Measurements from ENCODE around the gene CSNK2A1.

The CSNK2A1 gene

DNA sequence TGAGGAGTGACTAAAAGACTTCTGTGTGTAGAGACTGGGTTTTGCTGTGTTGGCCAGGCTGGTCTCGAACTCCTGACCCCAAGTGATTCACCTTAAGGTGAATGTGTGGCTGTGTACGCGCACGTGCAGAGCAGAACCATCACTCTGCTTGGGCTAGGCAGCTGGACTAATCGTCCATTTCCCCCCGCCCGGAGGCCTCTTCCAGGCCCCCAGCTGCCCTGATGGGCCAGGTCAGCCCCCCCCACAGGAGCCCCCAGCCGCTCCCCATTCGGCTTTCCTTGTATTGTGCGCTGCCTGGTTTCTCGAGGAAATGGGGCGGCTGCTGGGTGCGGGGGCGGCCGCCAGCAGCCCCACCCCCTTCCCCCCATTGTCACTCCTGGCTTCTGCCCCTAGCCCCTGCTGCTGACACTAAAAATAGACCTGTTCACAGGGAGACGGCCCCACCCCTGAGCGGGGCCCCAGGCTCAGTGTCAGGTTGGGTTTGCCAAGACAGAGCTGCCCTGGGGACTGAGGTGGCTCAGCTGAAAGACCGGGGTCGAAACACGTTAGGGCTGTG, 24.6 kb upstream of the CSNK2A1 start:
- TF ChIP-seq TAF1 (IDR thresholded peaks at IDR 0.05; ENCODE audit: borderline replicate concordance, insufficient read depth, low read length), result no peak
- TF ChIP-seq POLR2AphosphoS5 (IDR thresholded peaks at IDR 0.05; ENCODE audit: low read depth, low read length), result no peak
- no peak for TF ChIP-seq REST (IDR thresholded peaks at IDR 0.05; ENCODE audit: insufficient read depth in 1 of 2, low read depth in 2 of 2, low read length in 2 of 2)
- TF ChIP-seq SIN3A (IDR thresholded peaks at IDR 0.05; ENCODE audit: borderline replicate concordance, insufficient read depth, low read length), result no peak
- no peak for TF ChIP-seq FOXP2 (optimal IDR thresholded peaks at IDR 0.05; ENCODE audit: borderline replicate concordance, extremely low read depth, extremely low read length, insufficient read depth)

DNA sequence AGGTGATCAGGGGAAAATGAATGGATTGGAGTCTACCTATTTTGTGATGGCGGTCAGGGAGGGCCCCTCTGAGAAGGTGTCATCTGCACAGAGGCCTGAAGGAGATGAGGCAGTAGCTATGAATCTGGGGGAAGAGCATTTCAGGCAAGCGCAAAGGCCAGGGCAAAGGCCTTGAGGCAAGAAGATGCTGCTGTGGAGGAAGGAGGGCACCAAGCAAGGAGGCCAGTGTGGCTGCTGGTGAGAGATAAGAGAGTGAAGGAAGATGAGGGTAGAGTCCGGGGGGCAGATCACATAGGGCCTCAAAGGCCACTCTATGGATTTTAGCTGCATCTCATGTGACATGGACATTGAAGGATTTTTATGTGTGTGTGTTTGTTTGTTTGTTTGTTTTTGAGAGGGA, 20.6 kb upstream of the CSNK2A1 start:
- TF ChIP-seq SIN3A (IDR thresholded peaks at IDR 0.05; ENCODE audit: borderline replicate concordance, insufficient read depth, low read length) (no peak), POLR2AphosphoS5 (IDR thresholded peaks at IDR 0.05; ENCODE audit: low read depth, low read length) (no peak), TAF1 (IDR thresholded peaks at IDR 0.05; ENCODE audit: borderline replicate concordance, insufficient read depth, low read length) (no peak), REST (IDR thresholded peaks at IDR 0.05; ENCODE audit: insufficient read depth in 1 of 2, low read depth in 2 of 2, low read length in 2 of 2) (no peak), FOXP2 (optimal IDR thresholded peaks at IDR 0.05; ENCODE audit: borderline replicate concordance, extremely low read depth, extremely low read length, insufficient read depth) (no peak)

GRCh38 chr20:563187-563586, 19.6 kb upstream of the CSNK2A1 start:
- TF ChIP-seq POLR2AphosphoS5 (IDR thresholded peaks at IDR 0.05; ENCODE audit: low read depth, low read length), result no peak
- no peak for TF ChIP-seq FOXP2 (optimal IDR thresholded peaks at IDR 0.05; ENCODE audit: borderline replicate concordance, extremely low read depth, extremely low read length, insufficient read depth)
- no peak for TF ChIP-seq REST (IDR thresholded peaks at IDR 0.05; ENCODE audit: insufficient read depth in 1 of 2, low read depth in 2 of 2, low read length in 2 of 2)
- no peak for TF ChIP-seq TAF1 (IDR thresholded peaks at IDR 0.05; ENCODE audit: borderline replicate concordance, insufficient read depth, low read length)

- TF ChIP-seq SIN3A (IDR thresholded peaks at IDR 0.05; ENCODE audit: borderline replicate concordance, insufficient read depth, low read length) (no peak), REST (IDR thresholded peaks at IDR 0.05; ENCODE audit: insufficient read depth in 1 of 2, low read depth in 2 of 2, low read length in 2 of 2) (no peak)
Measured at GRCh38 chr20:562232-562897, 18.8 kb upstream of the CSNK2A1 start.

All from PFSK-1 (cell line).